ENCODE data around the gene ASAP2.
"Not testable (repeated sequence)": the region's sequence is repeated elsewhere in the genome, so short reads cannot be mapped to it uniquely, and the experiment has no call there.

Gene ASAP2

DNA sequence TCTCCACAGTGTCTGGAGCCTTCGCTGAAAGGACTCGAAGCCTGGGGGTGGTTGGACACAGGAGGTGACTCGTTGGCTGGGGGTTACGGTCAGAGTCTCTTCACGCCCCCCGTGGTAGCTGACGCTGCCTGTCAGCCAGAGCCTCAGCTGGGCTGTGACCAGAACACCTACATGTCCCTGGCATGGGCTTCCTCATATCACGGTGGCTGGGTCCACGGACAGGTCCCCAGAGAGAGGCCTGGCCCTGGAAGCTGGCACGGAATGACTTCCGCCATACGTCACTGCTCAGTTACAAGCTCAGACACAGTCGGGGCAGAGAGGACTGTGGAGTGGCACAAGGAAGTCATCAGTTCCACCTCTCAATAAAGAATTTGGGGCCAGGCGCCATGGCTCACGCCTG is 188.2 kb downstream of the ASAP2 start:
- no peak for DNase-seq (ENCODE audit: low read depth)
- no peak overlapping the region for H3K4me3 ChIP-seq (ENCODE audit: low read depth, low read length)
- in situ Hi-C loops (cut with HindIII; ENCODE audit: low sequenced_read_pairs), result no loop called here
- TF ChIP-seq, protein P1, sequence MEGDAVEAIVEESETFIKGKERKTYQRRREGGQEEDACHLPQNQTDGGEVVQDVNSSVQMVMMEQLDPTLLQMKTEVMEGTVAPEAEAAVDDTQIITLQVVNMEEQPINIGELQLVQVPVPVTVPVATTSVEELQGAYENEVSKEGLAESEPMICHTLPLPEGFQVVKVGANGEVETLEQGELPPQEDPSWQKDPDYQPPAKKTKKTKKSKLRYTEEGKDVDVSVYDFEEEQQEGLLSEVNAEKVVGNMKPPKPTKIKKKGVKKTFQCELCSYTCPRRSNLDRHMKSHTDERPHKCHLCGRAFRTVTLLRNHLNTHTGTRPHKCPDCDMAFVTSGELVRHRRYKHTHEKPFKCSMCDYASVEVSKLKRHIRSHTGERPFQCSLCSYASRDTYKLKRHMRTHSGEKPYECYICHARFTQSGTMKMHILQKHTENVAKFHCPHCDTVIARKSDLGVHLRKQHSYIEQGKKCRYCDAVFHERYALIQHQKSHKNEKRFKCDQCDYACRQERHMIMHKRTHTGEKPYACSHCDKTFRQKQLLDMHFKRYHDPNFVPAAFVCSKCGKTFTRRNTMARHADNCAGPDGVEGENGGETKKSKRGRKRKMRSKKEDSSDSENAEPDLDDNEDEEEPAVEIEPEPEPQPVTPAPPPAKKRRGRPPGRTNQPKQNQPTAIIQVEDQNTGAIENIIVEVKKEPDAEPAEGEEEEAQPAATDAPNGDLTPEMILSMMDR (IDR thresholded peaks at IDR 0.05; ENCODE audit: low read depth, low read length, missing control alignments), result no peak

DNA sequence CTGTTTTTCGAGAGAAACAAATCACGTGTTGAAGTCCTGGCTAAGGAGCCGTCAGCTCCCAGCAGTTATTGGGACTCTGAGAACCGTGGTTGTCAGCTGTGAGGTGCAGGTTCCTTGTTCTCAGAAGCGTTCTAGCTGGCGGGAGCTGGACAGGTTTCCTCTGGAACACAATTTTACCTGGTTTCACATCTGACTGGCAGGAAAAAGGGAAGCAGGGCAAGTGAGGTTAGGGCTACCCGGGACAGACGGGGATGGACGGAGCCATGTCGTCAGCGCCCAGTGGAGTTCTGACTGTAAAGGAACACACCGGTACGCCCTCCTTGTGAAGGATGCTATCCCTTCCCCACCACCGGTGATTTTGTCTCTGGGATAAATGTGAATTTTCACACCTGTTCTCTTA is 190.6 kb downstream of the ASAP2 start:
- DNase-seq (ENCODE audit: low read depth), result no peak
- in situ Hi-C loops (cut with HindIII; ENCODE audit: low sequenced_read_pairs), result no loop called here
- TF ChIP-seq, protein P1 (IDR thresholded peaks at IDR 0.05; ENCODE audit: low read depth, low read length, missing control alignments), result no peak
- H3K4me3 ChIP-seq (ENCODE audit: low read depth, low read length), result no peak overlapping the region

DNA sequence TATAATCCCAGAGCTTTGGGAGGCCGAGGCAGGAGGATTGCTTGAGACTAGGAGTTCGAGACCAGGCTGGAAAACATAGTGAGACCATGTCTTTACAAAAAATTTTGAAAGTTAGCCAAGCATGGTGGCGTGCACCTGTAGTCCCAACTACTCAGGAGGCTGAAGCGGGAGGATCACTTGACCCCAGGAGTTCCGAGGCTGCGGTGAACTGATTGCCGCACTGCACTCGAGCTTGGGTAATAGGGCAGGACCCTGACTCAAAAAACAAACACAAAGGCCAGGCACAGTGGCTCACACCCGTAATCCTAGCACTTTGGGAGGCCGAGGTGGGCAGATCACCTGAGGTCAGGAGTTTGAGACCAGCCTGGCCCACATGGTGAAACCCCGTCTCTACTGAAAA is 191.6 kb downstream of the ASAP2 start:
- H3K4me3 ChIP-seq (ENCODE audit: low read depth, low read length); DNase-seq (ENCODE audit: low read depth); in situ Hi-C loops (cut with HindIII; ENCODE audit: low sequenced_read_pairs): not testable (repeated sequence)

DNA sequence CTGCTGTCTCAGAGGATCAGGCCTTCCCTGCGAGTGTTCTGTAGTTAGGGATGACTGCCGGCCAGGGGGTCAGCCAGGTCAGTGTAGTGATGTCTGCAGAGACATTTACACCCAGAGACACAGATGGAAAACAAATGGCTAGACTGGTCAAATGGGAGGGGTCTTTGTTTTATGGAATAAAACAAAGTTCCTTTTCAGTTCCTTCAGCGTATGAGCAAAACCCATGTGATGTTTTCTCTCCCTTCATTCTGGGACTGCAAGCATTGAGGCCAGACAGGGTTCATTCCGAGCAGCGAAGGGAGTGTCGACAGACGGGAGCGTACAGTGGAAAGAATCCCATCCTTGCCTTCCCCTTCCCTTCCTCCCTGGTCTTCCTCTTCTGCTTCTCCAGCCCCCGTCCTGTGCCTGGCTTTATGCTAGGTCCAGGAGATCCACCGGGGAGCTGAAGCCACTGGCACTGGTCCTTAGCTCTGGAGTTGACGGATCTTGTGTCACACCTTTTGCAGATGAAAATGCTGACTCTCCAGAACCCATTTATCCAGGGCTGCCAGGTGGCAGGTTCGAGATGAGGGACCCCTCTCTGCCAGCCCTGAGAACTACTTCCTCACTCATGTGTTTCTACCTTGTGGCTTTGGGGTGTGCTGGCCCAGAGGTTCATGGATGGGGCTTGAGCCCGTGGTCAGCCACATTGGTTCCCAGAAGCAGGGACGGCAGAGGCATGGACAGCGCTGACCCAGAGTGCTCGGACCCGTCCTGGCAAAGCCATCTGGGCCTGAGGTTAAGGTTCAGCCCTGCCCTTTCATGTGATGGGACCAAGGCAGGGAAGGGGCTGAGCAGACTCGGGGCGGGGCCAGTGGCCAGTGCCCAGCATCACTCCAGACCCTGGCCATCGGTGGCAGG is 192.5 kb downstream of the ASAP2 start:
- no peak overlapping the region for H3K4me3 ChIP-seq (ENCODE audit: low read depth, low read length)
- TF ChIP-seq, protein P1 (IDR thresholded peaks at IDR 0.05; ENCODE audit: low read depth, low read length, missing control alignments), result no peak
- in situ Hi-C loops (cut with HindIII; ENCODE audit: low sequenced_read_pairs), result no loop called here
- no peak for DNase-seq (ENCODE audit: low read depth)

DNA sequence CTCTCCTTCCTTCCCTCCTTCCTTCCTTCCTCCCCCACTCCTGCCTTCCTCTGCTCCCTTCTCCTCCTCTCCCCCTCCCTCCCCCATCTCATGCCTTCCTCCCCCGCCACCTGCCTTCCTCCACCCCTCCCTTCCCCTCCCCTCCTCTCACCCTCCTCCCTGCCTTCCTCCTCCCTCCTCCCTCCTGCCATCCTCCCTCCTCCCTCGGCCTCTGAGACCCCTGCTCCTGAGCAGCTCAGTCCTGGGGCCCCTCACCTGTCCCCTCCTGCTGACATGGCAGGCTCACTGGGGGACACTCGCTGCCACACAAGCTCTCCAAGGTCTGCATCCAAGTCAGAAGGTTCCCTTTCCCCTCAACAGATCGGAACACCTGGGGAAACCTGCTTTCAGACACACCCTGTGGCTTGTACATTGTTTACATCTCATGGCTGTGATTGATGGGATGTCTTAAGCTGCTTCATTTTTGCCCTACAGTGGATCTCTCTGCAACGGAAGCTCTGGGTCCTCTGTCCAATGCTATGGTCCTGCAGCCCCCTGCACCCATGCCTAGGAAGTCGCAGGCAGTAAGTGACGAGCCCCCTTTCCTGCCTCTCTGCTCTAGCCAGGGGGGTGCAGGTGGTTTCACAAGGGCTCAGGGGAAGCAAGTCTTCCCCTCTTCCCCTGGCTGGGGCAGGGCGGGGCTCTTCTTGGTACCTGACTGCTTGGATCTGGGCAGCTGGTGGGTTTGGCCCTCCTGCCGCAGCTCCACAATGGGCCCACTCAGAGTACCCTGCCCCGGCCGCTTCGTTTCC is 193.9 kb downstream of the ASAP2 start:
- in situ Hi-C loops (cut with HindIII; ENCODE audit: low sequenced_read_pairs), result no loop called here
- TF ChIP-seq, protein P1 (IDR thresholded peaks at IDR 0.05; ENCODE audit: low read depth, low read length, missing control alignments), result no peak
- no peak for DNase-seq (ENCODE audit: low read depth)
- H3K4me3 ChIP-seq (ENCODE audit: low read depth, low read length), result no peak overlapping the region

DNA sequence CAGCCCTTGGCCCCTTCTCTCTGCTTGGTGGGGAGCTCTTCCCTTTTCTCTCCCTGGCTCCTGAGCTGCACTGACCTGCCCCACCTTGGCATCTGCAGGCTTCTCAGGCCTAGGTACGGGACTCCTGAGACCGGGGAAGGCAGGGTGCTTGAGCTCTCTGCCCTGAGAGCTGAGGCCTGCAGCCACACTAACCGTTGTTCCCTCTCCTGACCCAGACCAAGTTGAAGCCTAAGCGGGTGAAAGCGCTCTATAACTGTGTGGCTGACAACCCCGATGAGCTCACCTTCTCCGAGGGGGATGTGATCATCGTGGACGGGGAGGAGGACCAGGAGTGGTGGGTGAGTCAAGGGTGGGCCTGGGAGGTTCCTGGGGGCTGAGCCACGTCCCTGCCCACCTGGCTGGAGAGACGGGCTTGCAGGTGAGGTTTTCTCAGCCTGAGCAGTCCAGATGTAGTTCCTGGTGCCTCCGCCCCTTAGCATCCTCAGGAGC is 194.5 kb downstream of the ASAP2 start:
- TF ChIP-seq, protein P1 (IDR thresholded peaks at IDR 0.05; ENCODE audit: low read depth, low read length, missing control alignments), result no peak
- in situ Hi-C loops (cut with HindIII; ENCODE audit: low sequenced_read_pairs), result no loop called here
- DNase-seq (ENCODE audit: low read depth), result no peak
- no peak overlapping the region for H3K4me3 ChIP-seq (ENCODE audit: low read depth, low read length)
